Uterus (tissue), 4 donors: ENCODE data around the gene ARHGEF7. TPM values are rescaled to one million over a fixed set of nuclear protein-coding genes. Genes with fewer than 3 reads are reported as not detected.
A peak's percentile ranks its signal among the peaks of the same experiment; 100 is the strongest.

Source experiments
- DNase-seq, 2 donors: peaks; one replicate each; pipeline ENCODE4 v3.0.0-alpha.2; 2019 to 2020
- H3K27ac ChIP-seq, 2 donors: fragments of 200-600 bp; sonication (generic); 1 replicate in 1 of 2; 2 replicates in 1 of 2; pipeline ENCODE4 v1.5.1; 2016 to 2018
- H3K27me3 ChIP-seq, 2 donors: fragments of 200-600 bp; sonication (generic); one replicate each; pipeline ENCODE4 v1.5.1; 2018 to 2019; ENCODE audit warnings: control low read depth in 1 of 2
- H3K36me3 ChIP-seq, 2 donors: fragments of 200-600 bp; sonication (generic); one replicate each; pipeline ENCODE4 v1.5.1; 2019; ENCODE audit warnings: control low read depth in 1 of 2
- H3K4me1 ChIP-seq, 2 donors: fragments of 200-600 bp; sonication (generic); one replicate each; pipeline ENCODE4 v1.5.1; 2018 to 2019; ENCODE audit warnings: control low read depth in 1 of 2
- H3K4me3 ChIP-seq, 2 donors: fragments of 200-600 bp; sonication (generic); 1 replicate in 1 of 2; 2 replicates in 1 of 2; pipeline ENCODE4 v1.5.1; 2018 to 2019; ENCODE audit warnings: mild to moderate bottlenecking in 1 of 2
- H3K9me3 ChIP-seq, 2 donors: fragments of 200-600 bp; sonication (generic); one replicate each; pipeline ENCODE4 v1.5.1; 2019; ENCODE audit warnings: control low read depth in 1 of 2
- POLR2A ChIP-seq, 2 donors: fragments of 450-650 bp; IDR thresholded peaks; one replicate each; pipeline ENCODE4 v1.6.1; 2016; ENCODE audit warnings: antibody characterized with exemption in 2 of 2, mild to moderate bottlenecking in 1 of 2, moderate library complexity in 1 of 2
- intact Hi-C: fragments of 100-400 bp; cut with DNase I; formaldehyde crosslinking; loops from one replicate; pipeline ENCODE4 v1.15.1; 2023; ENCODE audit warnings: low total_unique reads
- total RNA-seq, 4 donors: library from RNA; depleted of rRNA in 3 of 4; stranded (reverse); fragments of >200 nt in 3 of 4; gene quantifications; one replicate each; pipeline versions ENCODE4 v1.1.0 to v1.2.4, GENCODE V29; 2014 to 2023
- TF ChIP-seq, protein P1 (sequence below), 4 experiments: fragments of 200-600 bp in 2 of 4; fragments of 450-650 bp in 2 of 4; sonication (generic) in 2 of 4; IDR thresholded peaks; one replicate each; pipeline ENCODE4 v1.5.1; 2016 to 2019; ENCODE audit warnings: antibody characterized with exemption in 4 of 4, mild to moderate bottlenecking in 2 of 4, moderate library complexity in 1 of 4
- donor health status: DM: yes; HTN: yes; CAD: no.

Gene ARHGEF7
- total RNA-seq, 4 donors from 2014 or later = 42.6 to 152 (median 127) TPM

DNA sequence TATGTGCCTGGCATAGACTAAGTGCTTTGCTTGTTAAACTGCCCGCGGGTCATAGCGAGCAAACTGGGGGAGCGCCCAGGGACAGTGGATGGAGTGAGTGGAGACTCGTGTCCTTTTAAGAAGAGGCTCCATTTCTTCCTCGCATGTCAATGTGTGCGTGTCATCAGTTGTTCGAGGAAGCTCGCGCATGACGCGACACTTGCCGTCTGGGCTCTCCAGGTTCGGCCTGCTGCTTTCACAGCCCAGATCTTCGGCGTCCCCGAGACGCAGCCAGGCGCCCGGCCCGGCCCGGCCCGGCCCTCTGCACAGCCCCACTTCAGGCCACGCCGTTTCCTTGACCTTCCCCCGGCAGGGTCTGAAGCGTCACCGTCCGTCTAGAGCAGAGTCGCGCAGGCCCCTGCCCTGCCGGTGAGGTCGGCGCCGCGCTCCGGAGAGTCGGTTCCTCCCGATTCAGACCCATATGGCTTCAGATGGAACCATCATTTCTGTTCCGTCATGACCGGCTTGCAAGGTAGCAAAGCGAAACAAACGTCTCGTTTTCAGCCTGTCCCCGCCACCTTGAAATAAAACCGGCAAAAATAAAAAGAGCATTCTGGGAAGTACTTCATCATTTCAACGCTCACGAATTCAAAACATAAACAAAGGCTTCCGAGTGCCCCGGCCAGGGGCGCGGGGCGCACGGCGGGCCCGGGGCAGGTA, 599 bp upstream of the ARHGEF7 start:
- Histone ChIP-seq H3K27ac (peak overlapping the region; percentile 81 to 84), H3K9me3 (no peaks in the 10 kb centered on the region), H3K27me3 (peaks cover 0 to 8% of the 10 kb centered on the region in 2 donors), H3K4me1 (no peaks in the 10 kb centered on the region), H3K4me3 (peak overlapping the region; percentile 36 to 51), H3K36me3 (no peaks in the 10 kb centered on the region)
- TF ChIP-seq, protein P1, sequence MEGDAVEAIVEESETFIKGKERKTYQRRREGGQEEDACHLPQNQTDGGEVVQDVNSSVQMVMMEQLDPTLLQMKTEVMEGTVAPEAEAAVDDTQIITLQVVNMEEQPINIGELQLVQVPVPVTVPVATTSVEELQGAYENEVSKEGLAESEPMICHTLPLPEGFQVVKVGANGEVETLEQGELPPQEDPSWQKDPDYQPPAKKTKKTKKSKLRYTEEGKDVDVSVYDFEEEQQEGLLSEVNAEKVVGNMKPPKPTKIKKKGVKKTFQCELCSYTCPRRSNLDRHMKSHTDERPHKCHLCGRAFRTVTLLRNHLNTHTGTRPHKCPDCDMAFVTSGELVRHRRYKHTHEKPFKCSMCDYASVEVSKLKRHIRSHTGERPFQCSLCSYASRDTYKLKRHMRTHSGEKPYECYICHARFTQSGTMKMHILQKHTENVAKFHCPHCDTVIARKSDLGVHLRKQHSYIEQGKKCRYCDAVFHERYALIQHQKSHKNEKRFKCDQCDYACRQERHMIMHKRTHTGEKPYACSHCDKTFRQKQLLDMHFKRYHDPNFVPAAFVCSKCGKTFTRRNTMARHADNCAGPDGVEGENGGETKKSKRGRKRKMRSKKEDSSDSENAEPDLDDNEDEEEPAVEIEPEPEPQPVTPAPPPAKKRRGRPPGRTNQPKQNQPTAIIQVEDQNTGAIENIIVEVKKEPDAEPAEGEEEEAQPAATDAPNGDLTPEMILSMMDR (IDR thresholded peaks at IDR 0.05) = no peak
- TF ChIP-seq POLR2A (IDR thresholded peaks at IDR 0.05) = peak in 1 of 2 donors; percentile 46
- intact Hi-C loops = no loop called here
- peak; percentile 51 to 55 for DNase-seq

GRCh38 chr13:111115965-111116521, 933 bp downstream of the ARHGEF7 start:
- Histone ChIP-seq H3K27ac (peak overlapping the region; percentile 81 to 84), H3K36me3 (no peaks in the 10 kb centered on the region), H3K27me3 (peaks cover 0 to 8% of the 10 kb centered on the region in 2 donors), H3K4me3 (peak overlapping the region; percentile 36 to 51), H3K9me3 (no peaks in the 10 kb centered on the region), H3K4me1 (no peaks in the 10 kb centered on the region)
- intact Hi-C loops = no loop called here
- TF ChIP-seq POLR2A (IDR thresholded peaks at IDR 0.05) = peak in 1 of 2 donors; percentile 33
- TF ChIP-seq, protein P1 (IDR thresholded peaks at IDR 0.05) = peak in 1 of 4 experiments; percentile 14
- peak; percentile 72 to 73 for DNase-seq

DNA sequence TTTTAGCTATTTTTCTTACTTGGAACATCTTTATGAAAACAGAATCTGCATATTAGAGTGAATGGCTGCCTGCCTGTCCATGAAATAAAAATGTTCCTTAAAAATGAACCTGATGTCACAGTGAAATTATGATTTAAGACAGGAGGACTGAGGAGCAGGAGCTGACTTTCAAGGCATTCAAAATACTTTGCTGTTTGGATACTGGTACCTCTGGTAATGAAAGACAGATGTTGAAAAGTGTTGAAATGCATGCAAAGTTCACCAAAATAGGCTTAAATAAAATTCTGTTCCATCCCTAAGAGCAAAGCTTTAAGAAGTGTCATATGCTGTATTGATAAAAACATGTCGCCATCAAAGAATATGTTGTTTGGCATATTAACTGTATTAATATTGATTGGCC, 1.7 kb downstream of the ARHGEF7 start:
- peak overlapping the region; percentile 81 to 84 for H3K27ac ChIP-seq
- TF ChIP-seq, protein P1 (IDR thresholded peaks at IDR 0.05) = no peak
- TF ChIP-seq POLR2A (IDR thresholded peaks at IDR 0.05) = no peak
- DNase-seq = no peak
- H3K36me3 ChIP-seq = no peaks in the 10 kb centered on the region
- intact Hi-C loops = no loop called here
- H3K4me3 ChIP-seq = peak overlapping the region in 1 of 2 donors; percentile 51
- no peaks in the 10 kb centered on the region for H3K9me3 ChIP-seq
- peaks cover 0 to 8% of the 10 kb centered on the region in 2 donors for H3K27me3 ChIP-seq
- no peaks in the 10 kb centered on the region for H3K4me1 ChIP-seq

DNA sequence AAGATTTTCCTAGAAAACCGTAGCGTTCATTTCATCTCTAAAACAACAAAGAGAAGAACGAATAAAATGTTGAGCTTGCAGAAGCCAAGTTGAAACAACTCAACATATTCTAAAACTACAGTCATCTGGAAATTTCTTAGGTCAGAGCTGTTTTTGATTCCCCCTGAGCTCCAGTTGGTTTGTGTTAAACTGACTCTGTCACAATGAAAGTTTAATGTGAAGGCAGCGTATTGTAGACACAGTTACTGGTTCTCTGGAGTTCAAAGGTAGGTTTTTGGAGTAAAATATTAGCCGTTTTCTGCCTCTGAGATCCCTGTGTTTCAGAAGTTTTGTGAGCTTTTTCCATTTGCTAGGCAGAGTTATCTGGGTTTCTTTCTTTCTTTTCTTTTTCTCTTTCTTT, 2.2 kb downstream of the ARHGEF7 start:
- Histone ChIP-seq H3K27me3 (peaks cover 0 to 8% of the 10 kb centered on the region in 2 donors), H3K9me3 (no peaks in the 10 kb centered on the region)
- intact Hi-C loops = no loop called here

More for the DNA sequence above, 2.2 kb downstream of the ARHGEF7 start:
- DNase-seq = no peak
- Histone ChIP-seq H3K36me3 (no peaks in the 10 kb centered on the region), H3K4me1 (no peaks in the 10 kb centered on the region), H3K27ac (peak overlapping the region; percentile 81 to 84), H3K4me3 (no peak overlapping the region)
- TF ChIP-seq POLR2A (IDR thresholded peaks at IDR 0.05) = no peak
- TF ChIP-seq, protein P1 (IDR thresholded peaks at IDR 0.05) = no peak
